Ovary (tissue), 9 donors: ENCODE data around the gene ATP5PO. TPM values are rescaled to one million over a fixed set of nuclear protein-coding genes. Genes with fewer than 3 reads are reported as not detected.

ENCODE experiments used
- DNase-seq, 5 donors: peaks; one replicate each; pipeline ENCODE4 v3.0.0-alpha.2; 2019 to 2020
- H3K27ac ChIP-seq, 2 donors: fragments of 200-600 bp; one replicate each; pipeline versions ENCODE4 v1.5.1 to v1.8.0; 2019 to 2022
- H3K27me3 ChIP-seq: fragments of 200-600 bp; one replicate; pipeline ENCODE4 v1.8.0; 2022
- H3K36me3 ChIP-seq: fragments of 200-600 bp; sonication (generic); one replicate; pipeline ENCODE4 v1.5.1; 2019
- H3K4me1 ChIP-seq: one replicate; pipeline ENCODE4 v1.8.1; 2013; ENCODE audit warnings: mild to moderate bottlenecking, moderate library complexity; ENCODE audit not compliant: insufficient read depth
- H3K4me3 ChIP-seq: fragments of 200-600 bp; sonication (generic); one replicate; pipeline ENCODE4 v1.5.1; 2017
- H3K9me3 ChIP-seq, 2 donors: fragments of 200-600 bp in 1 of 2; sonication (generic) in 1 of 2; one replicate each; pipeline versions ENCODE4 v1.5.1 to v1.8.1; 2013 to 2019; ENCODE audit warnings: mild to moderate bottlenecking in 1 of 2, moderate library complexity in 1 of 2
- EP300 ChIP-seq: sonication (generic); formaldehyde crosslinking; IDR thresholded peaks from one replicate; pipeline ENCODE4 v1.6.1; 2017; ENCODE audit warnings: antibody characterized with exemption
- POLR2A ChIP-seq: fragments of 450-650 bp; IDR thresholded peaks from one replicate; pipeline ENCODE4 v1.6.1; 2017; ENCODE audit warnings: antibody characterized with exemption, mild to moderate bottlenecking, moderate library complexity
- WGBS, 3 donors: extraction: QIAGEN DNeasy Blood & Tissue Kit in 1 of 3; methylation state at CpG; one replicate each; pipeline versions ENCODE4 v1.1.5 to v1.1.7; 2013 to 2017; 5-methylcytosine and 5-hydroxymethylcytosine counted together
- intact Hi-C, 4 donors: fragments of 100-400 bp; cut with DNase I; formaldehyde crosslinking; loops; one replicate each; pipeline versions ENCODE4 v1.11.0 to v1.15.1; 2022 to 2023
- polyA plus RNA-seq, 2 donors: library from polyadenylated mRNA; stranded (reverse); fragments of 200-250 nt in 1 of 2; fragments of 350-450 nt in 1 of 2; fragmentation: Illumina TruSeq in 1 of 2; extraction: RNeasy Lipid Tissue Mini Kit (QIAGEN cat#74804) in 1 of 2; gene quantifications; one replicate each; pipeline ENCODE4 v1.2.3, GENCODE V29; 2013 to 2014
- total RNA-seq, 7 donors: library from RNA; depleted of rRNA in 2 of 7; stranded (reverse); fragments of >200 nt in 2 of 7; fragmentation: NEBNext Ultra II Directional in 3 of 7; extraction: Animal tissue kit (Norgen Biotek cat#: 25700) in 3 of 7; gene quantifications; one replicate each; pipeline versions ENCODE4 v1.1.0 to v1.2.4, GENCODE V29; 2016 to 2023
- TF ChIP-seq, protein P1 (sequence below), 3 donors: fragments of 450-650 bp in 2 of 3; fragments of 200-600 bp in 1 of 3; IDR thresholded peaks; one replicate each; pipeline versions ENCODE4 v1.5.1 to v1.8.0; 2016 to 2022; ENCODE audit warnings: antibody characterized with exemption in 3 of 3, mild to moderate bottlenecking in 1 of 3
- donor health status: DM: no; HTN: no; CAD: no; lungs with moderate emphysema.
- donor health status: DM: no; HTN: no; CAD: no.
- donor health status: Bipolar disorder and iron deficiency.
- donor health status: DM: yes; HTN: yes; CAD: no.
- donor health status: DM: no; HTN: no; CAD: no.
- donor health status: DM: yes; HTN: yes; CAD: no.

ATP5PO gene
- total and polyA plus RNA-seq, 9 donors, result 144 to 283 (median 170) TPM

DNA sequence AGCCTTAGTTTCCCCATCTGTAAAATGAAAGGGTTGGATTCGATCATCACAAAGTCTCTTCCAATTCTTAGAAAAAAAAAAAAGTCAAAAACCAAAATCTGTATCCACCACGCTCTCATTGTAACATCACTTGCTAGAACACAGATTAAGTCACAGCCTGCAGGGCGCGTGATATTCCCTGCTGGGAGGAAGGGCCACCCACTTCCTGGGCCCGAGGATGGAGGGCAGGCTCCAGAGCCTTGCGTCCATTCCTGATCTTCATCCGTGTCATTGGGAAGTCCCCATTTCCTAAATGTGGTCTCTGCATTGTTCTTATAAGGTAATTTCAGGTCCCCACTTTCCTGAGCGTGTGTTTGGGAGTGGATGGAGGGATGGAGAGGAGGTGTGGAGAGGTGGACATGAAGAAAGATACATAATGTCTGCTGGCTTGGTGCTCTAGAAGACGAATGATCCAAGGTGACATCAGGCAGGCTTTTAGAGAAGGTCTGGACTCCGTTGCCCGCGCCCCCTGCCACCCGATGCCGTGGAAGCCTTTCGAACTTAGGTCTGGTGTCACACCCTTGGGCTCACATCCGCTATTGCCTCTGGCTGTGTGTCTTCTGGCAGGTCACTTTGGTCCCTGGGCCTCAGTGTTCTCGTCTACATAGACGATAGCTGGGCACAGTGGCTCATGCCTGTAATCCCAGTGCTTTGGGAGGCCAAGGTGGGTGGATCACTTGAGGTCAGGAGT is 56.1 kb downstream of the ATP5PO start:
- no peaks in the 10 kb centered on the region for H3K4me1 ChIP-seq
- DNase-seq, result no peak
- no peak overlapping the region for H3K4me3 ChIP-seq
- intact Hi-C loops, result no loop called here
- no peaks in the 10 kb centered on the region for H3K9me3 ChIP-seq
- 94 to 95% (median 94%) methylated on average over 18 of the region's 18 CpGs for WGBS, 3 donors
- H3K27ac ChIP-seq, result no peak overlapping the region
- H3K36me3 ChIP-seq, result no peaks in the 10 kb centered on the region
- no peaks in the 10 kb centered on the region for H3K27me3 ChIP-seq
- TF ChIP-seq EP300, result no peak
- TF ChIP-seq, protein P1, sequence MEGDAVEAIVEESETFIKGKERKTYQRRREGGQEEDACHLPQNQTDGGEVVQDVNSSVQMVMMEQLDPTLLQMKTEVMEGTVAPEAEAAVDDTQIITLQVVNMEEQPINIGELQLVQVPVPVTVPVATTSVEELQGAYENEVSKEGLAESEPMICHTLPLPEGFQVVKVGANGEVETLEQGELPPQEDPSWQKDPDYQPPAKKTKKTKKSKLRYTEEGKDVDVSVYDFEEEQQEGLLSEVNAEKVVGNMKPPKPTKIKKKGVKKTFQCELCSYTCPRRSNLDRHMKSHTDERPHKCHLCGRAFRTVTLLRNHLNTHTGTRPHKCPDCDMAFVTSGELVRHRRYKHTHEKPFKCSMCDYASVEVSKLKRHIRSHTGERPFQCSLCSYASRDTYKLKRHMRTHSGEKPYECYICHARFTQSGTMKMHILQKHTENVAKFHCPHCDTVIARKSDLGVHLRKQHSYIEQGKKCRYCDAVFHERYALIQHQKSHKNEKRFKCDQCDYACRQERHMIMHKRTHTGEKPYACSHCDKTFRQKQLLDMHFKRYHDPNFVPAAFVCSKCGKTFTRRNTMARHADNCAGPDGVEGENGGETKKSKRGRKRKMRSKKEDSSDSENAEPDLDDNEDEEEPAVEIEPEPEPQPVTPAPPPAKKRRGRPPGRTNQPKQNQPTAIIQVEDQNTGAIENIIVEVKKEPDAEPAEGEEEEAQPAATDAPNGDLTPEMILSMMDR (IDR thresholded peaks at IDR 0.05), result no peak
- TF ChIP-seq POLR2A, result no peak

DNA sequence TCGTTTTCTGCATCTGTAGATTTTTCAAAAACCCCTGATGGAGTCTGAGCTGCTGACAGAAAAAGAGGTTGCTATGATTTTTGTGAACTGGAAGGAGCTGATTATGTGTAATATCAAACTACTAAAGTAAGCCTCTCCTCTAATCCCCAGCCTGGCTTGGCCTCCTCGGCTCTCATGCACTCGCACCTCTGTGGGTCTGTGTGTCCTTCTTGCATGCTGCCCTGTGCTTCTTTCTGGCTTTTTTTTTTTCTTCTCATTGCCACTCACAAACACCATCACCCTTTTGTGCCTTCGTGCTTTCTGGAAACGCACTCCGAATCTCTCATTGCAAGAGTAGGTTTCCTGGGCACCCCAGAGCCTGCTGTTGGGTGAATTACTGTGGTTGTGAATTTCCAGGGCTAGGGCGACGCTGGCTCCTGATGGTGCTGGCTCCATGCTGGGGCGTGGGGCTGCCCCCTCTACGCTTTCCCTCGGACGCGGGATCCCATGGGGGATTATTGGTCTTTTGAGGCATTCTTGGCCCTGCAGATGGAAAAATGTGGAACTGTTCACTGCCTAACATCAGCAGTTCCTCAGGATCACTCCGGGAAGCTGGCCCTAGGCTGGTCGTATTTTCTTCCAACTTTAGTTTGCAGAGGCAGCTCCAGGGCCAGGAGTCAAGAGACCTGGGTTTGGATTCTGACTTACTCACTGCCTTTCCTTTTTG is 56.8 kb downstream of the ATP5PO start:
- H3K36me3 ChIP-seq, result no peaks in the 10 kb centered on the region
- no peak for TF ChIP-seq POLR2A
- no peak for TF ChIP-seq EP300
- TF ChIP-seq, protein P1 (IDR thresholded peaks at IDR 0.05), result no peak
- intact Hi-C loops, result no loop called here
- no peaks in the 10 kb centered on the region for H3K27me3 ChIP-seq
- DNase-seq, result no peak
- H3K4me3 ChIP-seq, result no peak overlapping the region
- H3K9me3 ChIP-seq, result no peaks in the 10 kb centered on the region
- H3K27ac ChIP-seq, result no peak overlapping the region
- no peaks in the 10 kb centered on the region for H3K4me1 ChIP-seq
- WGBS, 3 donors, result 66 to 92% (median 85%) methylated on average over 15 of the region's 15 CpGs

DNA sequence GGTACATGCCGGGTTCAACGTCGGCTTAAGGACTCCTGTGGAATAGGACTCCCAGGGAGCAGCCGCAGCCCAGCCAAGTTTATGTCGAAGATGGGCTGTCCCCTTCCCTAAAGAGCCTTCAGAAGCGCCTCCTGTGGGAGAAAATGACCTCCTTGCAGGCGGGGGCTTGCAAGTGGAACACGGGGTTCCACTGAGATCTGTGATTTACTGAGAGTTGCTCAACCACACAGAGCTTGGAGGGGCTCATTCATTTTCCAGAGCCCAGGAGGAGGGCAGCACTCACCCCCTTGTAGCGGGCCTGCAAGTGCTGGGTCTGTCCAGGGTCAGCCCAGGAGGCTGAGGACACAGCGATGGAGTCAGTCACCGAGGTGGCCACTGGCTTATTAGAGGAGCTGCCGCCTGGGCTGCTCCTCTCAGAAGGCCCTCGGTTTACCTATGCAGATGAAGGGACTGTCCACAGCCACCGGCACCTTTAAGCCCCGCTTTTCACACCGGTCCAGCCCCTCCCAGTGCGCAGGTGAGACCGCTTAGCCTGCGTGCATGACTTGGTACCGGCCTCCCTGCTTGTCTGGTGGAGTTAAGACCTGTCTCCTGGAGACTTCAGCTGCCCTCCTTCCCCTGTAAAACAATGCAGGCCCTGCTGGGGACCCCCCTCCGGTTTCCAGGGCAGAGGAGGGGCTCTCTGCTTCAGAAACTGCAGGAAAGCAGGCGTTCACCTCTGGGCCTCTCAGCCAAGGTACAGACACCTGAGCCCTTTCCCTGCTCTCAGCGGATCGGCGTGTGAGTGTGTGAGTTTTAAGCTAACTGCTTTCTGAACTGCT is 57.5 kb downstream of the ATP5PO start:
- no peak overlapping the region for H3K4me3 ChIP-seq
- whole genome bisulfite sequencing, 3 donors, result 78 to 87% (median 85%) methylated on average over 25 of the region's 25 CpGs
- no peak for DNase-seq
- no peak overlapping the region for H3K27ac ChIP-seq
- H3K27me3 ChIP-seq, result no peaks in the 10 kb centered on the region
- intact Hi-C loops, result no loop called here
- H3K4me1 ChIP-seq, result no peaks in the 10 kb centered on the region
- H3K9me3 ChIP-seq, result no peaks in the 10 kb centered on the region
- TF ChIP-seq, protein P1 (IDR thresholded peaks at IDR 0.05), result no peak
- no peak for TF ChIP-seq POLR2A
- no peak for TF ChIP-seq EP300
- H3K36me3 ChIP-seq, result no peaks in the 10 kb centered on the region

DNA sequence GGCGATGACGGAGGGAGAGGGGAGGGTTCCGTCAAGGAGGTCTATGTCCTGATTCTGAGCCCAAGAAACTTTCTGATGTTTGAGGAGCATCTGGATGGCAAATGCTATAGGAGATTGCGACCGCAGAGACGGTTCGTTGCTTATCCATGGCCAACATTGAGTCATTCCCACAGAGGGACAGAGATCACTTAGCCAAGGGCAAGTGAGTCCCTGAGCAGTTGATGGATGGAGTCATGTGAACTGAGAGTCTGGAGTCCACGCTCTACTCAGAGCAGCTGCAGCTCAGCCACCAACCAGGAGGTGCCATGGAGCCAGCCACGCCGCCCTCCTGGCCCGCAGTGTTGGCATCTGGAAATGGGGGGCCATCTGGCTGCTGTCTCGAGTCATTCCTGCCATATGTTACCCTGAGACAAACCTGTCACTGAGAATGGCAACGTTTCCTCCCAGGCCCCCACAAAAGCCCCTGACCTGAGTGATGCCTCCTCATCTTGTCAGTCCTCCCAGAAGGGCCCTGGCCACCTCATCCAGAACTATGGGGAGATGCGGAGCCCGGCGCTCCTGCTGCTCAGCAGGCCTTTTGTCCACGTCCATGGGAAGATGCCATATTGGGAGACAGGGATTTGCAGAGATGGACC is 58.6 kb downstream of the ATP5PO start:
- DNase-seq, result no peak
- 88 to 94% (median 90%) methylated on average over 17 of the region's 17 CpGs for WGBS, 3 donors
- Histone ChIP-seq H3K4me1 (no peaks in the 10 kb centered on the region), H3K4me3 (no peak overlapping the region), H3K27me3 (no peaks in the 10 kb centered on the region), H3K27ac (no peak overlapping the region), H3K36me3 (no peaks in the 10 kb centered on the region), H3K9me3 (no peaks in the 10 kb centered on the region)
- intact Hi-C loops, result no loop called here
- TF ChIP-seq, protein P1 (IDR thresholded peaks at IDR 0.05), result no peak
- TF ChIP-seq EP300, result no peak
- no peak for TF ChIP-seq POLR2A
